ENCODE data around the gene CELSR2.

CELSR2 gene

DNA sequence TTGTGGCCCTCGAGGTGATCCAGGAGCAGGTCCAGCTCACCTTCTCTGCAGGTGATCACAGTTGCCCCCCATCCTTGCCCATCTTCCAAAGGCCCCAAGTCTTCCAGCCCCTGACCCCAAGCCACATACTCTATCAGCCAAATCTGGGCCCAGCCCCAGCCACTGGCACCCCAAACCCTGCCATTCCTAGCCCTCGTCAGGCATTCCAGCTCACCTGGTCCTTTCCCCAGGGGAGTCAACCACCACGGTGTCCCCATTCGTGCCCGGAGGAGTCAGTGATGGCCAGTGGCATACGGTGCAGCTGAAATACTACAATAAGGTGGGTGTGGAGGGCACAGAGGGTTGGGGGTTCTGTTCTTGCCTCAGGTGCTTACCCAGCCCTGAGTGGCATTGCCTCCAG, 12.2 kb downstream of the CELSR2 start:
- TF ChIP-seq, protein P1, sequence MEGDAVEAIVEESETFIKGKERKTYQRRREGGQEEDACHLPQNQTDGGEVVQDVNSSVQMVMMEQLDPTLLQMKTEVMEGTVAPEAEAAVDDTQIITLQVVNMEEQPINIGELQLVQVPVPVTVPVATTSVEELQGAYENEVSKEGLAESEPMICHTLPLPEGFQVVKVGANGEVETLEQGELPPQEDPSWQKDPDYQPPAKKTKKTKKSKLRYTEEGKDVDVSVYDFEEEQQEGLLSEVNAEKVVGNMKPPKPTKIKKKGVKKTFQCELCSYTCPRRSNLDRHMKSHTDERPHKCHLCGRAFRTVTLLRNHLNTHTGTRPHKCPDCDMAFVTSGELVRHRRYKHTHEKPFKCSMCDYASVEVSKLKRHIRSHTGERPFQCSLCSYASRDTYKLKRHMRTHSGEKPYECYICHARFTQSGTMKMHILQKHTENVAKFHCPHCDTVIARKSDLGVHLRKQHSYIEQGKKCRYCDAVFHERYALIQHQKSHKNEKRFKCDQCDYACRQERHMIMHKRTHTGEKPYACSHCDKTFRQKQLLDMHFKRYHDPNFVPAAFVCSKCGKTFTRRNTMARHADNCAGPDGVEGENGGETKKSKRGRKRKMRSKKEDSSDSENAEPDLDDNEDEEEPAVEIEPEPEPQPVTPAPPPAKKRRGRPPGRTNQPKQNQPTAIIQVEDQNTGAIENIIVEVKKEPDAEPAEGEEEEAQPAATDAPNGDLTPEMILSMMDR (IDR thresholded peaks at IDR 0.05; ENCODE audit: control extremely low read depth, extremely low read depth, low read depth, missing control alignments), result no peak
- POLR2A ChIA-PET, result no interaction called here
- CTCF ChIA-PET, result interaction anchor here (3.5 to 8.2 kb wide), 2 partner anchors 137 to 271 kb away, joined by 15 to 76 read pairs; partner anchors contain the start of gene SORT1
- DNase-seq (ENCODE audit: extremely low spot score), result no peak

DNA sequence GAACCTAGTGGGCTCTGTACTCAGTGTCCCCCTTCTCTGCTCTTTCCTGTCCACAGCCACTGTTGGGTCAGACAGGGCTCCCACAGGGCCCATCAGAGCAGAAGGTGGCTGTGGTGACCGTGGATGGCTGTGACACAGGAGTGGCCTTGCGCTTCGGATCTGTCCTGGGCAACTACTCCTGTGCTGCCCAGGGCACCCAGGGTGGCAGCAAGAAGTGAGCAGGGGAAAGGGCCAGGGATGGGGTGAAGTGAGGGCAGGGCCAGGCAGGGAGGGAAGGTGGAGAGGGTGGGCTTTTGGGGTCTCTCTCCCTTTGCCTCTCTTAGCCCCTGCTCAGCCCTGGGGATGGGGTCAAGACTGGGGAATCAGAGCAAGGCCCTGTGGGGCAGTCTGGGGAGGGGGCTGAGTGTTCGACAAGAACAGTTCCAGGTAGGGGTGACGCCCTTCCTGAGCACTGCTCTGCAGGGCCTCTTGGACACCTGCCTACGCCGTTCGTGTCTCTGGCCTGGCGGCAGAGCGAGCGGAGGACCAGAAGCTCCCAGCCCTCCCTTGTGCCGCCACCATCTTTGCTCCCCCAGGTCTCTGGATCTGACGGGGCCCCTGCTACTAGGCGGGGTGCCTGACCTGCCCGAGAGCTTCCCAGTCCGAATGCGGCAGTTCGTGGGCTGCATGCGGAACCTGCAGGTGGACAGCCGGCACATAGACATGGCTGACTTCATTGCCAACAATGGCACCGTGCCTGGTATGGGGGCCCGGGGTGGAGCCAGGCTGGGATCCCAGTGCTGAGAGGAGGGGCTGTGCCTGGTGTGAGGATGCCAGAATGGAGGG, 13.1 kb downstream of the CELSR2 start:
- TF ChIP-seq, protein P1 (IDR thresholded peaks at IDR 0.05; ENCODE audit: control extremely low read depth, extremely low read depth, low read depth, missing control alignments), result no peak
- ChIA-PET POLR2A (no interaction called here), CTCF (interaction anchor here (1.0 to 8.2 kb wide), 6 partner anchors 9 to 270 kb away, joined by 3 to 76 read pairs (median 12); partner anchors contain the start of genes PSRC1 and SORT1)
- DNase-seq (ENCODE audit: extremely low spot score), result no peak

DNA sequence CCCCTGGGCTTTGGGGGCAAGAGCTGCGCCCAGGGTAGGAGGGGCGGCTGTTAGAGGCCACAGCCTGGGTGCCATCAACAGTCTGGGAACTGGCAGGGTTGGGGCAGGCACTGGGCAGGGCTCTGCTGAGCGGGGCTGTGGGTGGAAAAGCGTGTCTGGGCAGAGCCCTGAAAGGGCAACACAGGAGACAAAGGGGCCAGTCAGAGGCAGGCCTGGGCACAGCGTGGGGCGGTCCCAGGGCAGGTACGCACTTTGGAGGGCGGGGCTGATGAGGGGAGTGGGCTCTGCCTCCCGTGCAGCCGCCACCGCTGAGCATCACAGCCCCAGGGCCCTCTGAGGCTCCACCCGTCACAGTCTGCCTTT, 13.9 kb downstream of the CELSR2 start:
- ChIA-PET POLR2A (no interaction called here), CTCF (interaction anchor here (1.0 to 8.2 kb wide), 6 partner anchors 9 to 269 kb away, joined by 3 to 76 read pairs (median 12); partner anchors contain the start of genes PSRC1 and SORT1)
- DNase-seq (ENCODE audit: extremely low spot score), result no peak
- TF ChIP-seq, protein P1 (IDR thresholded peaks at IDR 0.05; ENCODE audit: control extremely low read depth, extremely low read depth, low read depth, missing control alignments), result no peak

DNA sequence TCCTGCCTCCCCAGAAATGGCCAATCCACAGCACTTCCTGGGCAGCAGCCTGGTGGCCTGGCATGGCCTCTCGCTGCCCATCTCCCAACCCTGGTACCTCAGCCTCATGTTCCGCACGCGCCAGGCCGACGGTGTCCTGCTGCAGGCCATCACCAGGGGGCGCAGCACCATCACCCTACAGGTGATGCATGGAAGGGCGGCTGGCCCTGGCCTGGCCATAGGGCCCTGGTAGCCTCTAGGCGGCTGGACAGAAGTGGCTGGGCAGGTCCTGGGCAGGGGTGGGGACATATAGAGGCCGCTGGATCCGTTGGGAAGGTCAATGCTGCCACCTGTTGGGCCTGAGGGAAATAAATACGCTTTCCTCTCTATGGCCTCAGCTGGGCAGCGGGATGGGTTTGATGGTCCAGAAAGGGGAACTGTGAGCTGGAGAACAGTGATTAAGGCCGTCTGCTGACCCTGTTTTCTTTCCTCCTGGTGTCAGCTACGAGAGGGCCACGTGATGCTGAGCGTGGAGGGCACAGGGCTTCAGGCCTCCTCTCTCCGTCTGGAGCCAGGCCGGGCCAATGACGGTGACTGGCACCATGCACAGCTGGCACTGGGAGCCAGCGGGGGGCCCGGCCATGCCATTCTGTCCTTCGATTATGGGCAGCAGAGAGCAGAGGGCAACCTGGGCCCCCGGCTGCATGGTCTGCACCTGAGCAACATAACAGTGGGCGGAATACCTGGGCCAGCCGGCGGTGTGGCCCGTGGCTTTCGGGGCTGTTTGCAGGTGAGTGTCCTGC, 14.4 kb downstream of the CELSR2 start:
- POLR2A ChIA-PET, result no interaction called here
- TF ChIP-seq, protein P1 (IDR thresholded peaks at IDR 0.05; ENCODE audit: control extremely low read depth, extremely low read depth, low read depth, missing control alignments), result peak; percentile 89
- DNase-seq (ENCODE audit: extremely low spot score), result peak; percentile 85
- CTCF ChIA-PET, result interaction anchor here (0.7 to 8.2 kb wide), 12 partner anchors 10 to 269 kb away, joined by 3 to 76 read pairs (median 6); partner anchors contain the start of genes PSRC1 and SORT1

DNA sequence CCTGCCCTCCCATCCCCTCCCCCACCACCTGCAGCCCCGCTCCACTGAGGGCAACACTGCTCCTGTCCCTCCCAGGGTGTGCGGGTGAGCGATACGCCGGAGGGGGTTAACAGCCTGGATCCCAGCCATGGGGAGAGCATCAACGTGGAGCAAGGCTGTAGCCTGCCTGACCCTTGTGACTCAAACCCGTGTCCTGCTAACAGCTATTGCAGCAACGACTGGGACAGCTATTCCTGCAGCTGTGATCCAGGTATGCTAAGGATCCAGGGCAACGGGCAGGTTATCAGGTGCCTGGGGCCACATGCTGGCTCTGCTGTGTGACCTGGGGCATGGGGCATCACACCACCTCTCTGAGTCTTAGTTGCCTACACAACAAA, 15.0 kb downstream of the CELSR2 start:
- DNase-seq (ENCODE audit: extremely low spot score), result no peak
- TF ChIP-seq, protein P1 (IDR thresholded peaks at IDR 0.05; ENCODE audit: control extremely low read depth, extremely low read depth, low read depth, missing control alignments), result no peak
- ChIA-PET POLR2A (no interaction called here), CTCF (interaction anchor here (0.7 to 8.2 kb wide), 11 partner anchors 10 to 268 kb away, joined by 3 to 76 read pairs (median 4); partner anchors contain the start of genes PSRC1 and SORT1)

DNA sequence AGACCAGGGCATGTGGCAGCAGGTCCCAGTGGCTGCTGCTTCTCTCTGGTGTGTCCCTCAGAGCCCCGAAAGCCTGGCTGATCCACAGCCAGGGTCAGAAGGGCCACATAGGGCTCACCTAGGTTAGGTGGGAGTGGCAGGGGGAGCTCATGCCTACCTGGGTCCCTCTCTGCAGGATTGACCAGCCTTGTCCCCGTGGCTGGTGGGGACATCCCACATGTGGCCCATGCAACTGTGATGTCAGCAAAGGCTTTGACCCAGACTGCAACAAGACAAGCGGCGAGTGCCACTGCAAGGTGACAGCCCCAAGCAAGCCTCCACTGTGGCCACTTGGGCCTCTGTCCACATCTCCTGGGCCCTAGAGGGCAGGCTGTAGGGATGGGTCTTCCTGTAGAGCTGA, 15.7 kb downstream of the CELSR2 start:
- POLR2A ChIA-PET, result no interaction called here
- TF ChIP-seq, protein P1 (IDR thresholded peaks at IDR 0.05; ENCODE audit: control extremely low read depth, extremely low read depth, low read depth, missing control alignments), result no peak
- no peak for DNase-seq (ENCODE audit: extremely low spot score)
- CTCF ChIA-PET, result interaction anchor here (1.2 to 8.2 kb wide), 7 partner anchors 11 to 268 kb away, joined by 4 to 76 read pairs (median 8); partner anchors contain the start of genes PSRC1 and SORT1

All from GM10248 (cell line).